ELF-1 (cell line): ENCODE results near the gene FAM50A.
"Not testable (repeated sequence)": the region's sequence is repeated elsewhere in the genome, so short reads cannot be mapped to it uniquely, and the experiment has no call there.

Experiments used
- DNase-seq: peaks from one replicate; pipeline ENCODE4 v3.0.0-alpha.2; 2016; ENCODE audit warnings: low read depth, low spot score

Gene FAM50A

GRCh38 chrX:154443992-154444754, at the start of gene FAM50A:
Gene FAM50A, plus strand, starts transcription at chrX:154444141. Its CDS starts 95 bp downstream, at chrX:154444236.
- no peak for DNase-seq

GRCh38 chrX:154396363-154396762, 47.6 kb upstream of the FAM50A start:
- DNase-seq, result not testable (repeated sequence)

GRCh38 chrX:154396973-154397887, 46.7 kb upstream of the FAM50A start:
- peak; percentile 85 for DNase-seq

GRCh38 chrX:154397888-154398667, 45.9 kb upstream of the FAM50A start, which contains the start of gene RPL10:
Gene RPL10, plus strand, starts transcription at chrX:154398377. Its CDS starts 143 bp downstream, at chrX:154398520.
- peak; percentile 99 for DNase-seq

- DNase-seq, result peak; percentile 94
These were observed 45.0 kb upstream of the FAM50A start for GRCh38 chrX:154398668-154399526.

- DNase-seq, result no peak
These were observed 44.2 kb upstream of the FAM50A start for GRCh38 chrX:154399527-154400368.

- not testable (repeated sequence) for DNase-seq
These were observed 43.5 kb upstream of the FAM50A start for GRCh38 chrX:154400369-154400817.

- DNase-seq, result peak; percentile 85
These were observed 42.7 kb upstream of the FAM50A start for GRCh38 chrX:154401045-154401799.

GRCh38 chrX:154401918-154402621, 41.9 kb upstream of the FAM50A start:
- peak; percentile 65 for DNase-seq

GRCh38 chrX:154402622-154403127, 41.3 kb upstream of the FAM50A start:
- no peak for DNase-seq

- no peak for DNase-seq
These were observed 40.7 kb upstream of the FAM50A start for GRCh38 chrX:154403192-154403591.

GRCh38 chrX:154403858-154404257, 40.1 kb upstream of the FAM50A start:
- DNase-seq, result no peak

GRCh38 chrX:154404625-154405192, 39.2 kb upstream of the FAM50A start:
- DNase-seq, result no peak

- no peak for DNase-seq
These were observed 35.2 kb upstream of the FAM50A start for GRCh38 chrX:154408659-154409221.

- peak; percentile 99 for DNase-seq
These were observed 34.6 kb upstream of the FAM50A start, which contains the start of gene DNASE1L1 for GRCh38 chrX:154409222-154409871. Gene DNASE1L1, minus strand, starts transcription at chrX:154409254. Its CDS starts 3,686 bp downstream, at chrX:154405568.

GRCh38 chrX:154411981-154412340, 32.0 kb upstream of the FAM50A start:
- peak; percentile 76 for DNase-seq

GRCh38 chrX:154412468-154412867, 31.5 kb upstream of the FAM50A start:
- DNase-seq, result no peak
